ENCODE data around the gene LIN28A.

- TF ChIP-seq CTCF (conservative IDR thresholded peaks at IDR 0.05; ENCODE audit: low read depth, low read length) (no peak), EZH2 (IDR thresholded peaks at IDR 0.05; ENCODE audit: borderline replicate concordance, low read depth, low read length, poor library complexity, severe bottlenecking) (no peak)
Measured at GRCh38 chr1:26373789-26374188, 36.8 kb upstream of the LIN28A start.
